Small intestine (tissue), 7 donors: ENCODE results near the gene POLR1B. TPM values are rescaled to one million over a fixed set of nuclear protein-coding genes. Genes with fewer than 3 reads are reported as not detected.

Source experiments
- DNase-seq, 2 donors: peaks; one replicate each; pipeline versions ENCODE4 v3.0.0 to v3.0.0-alpha.2; 2013
- FAIRE-seq: peaks from 2 replicates; lab custom pipeline; 2012; peaks lifted over from hg19 to GRCh38; lab: Jason Lieb, UNC
- H3K27ac ChIP-seq, 3 donors: one replicate each; pipeline ENCODE4 v1.5.1; 2013; ENCODE audit warnings: low read length in 2 of 3, mild to moderate bottlenecking in 2 of 3, control low read depth in 1 of 3, inconsistent platforms in 1 of 3, low read depth in 1 of 3, moderate library complexity in 1 of 3
- H3K27me3 ChIP-seq, 3 donors: one replicate each; pipeline ENCODE4 v1.6.1; 2013; ENCODE audit warnings: low read length in 3 of 3, inconsistent platforms in 1 of 3; ENCODE audit not compliant: control insufficient read depth in 3 of 3, insufficient read depth in 3 of 3
- H3K36me3 ChIP-seq, 3 donors: one replicate each; pipeline ENCODE4 v1.6.1; 2013; ENCODE audit warnings: low read length in 3 of 3, inconsistent platforms in 1 of 3, low read depth in 1 of 3, mild to moderate bottlenecking in 1 of 3, moderate library complexity in 1 of 3; ENCODE audit not compliant: control insufficient read depth in 3 of 3, insufficient read depth in 2 of 3
- H3K4me1 ChIP-seq, 3 donors: one replicate each; pipeline ENCODE4 v1.6.1; 2013; ENCODE audit warnings: low read length in 2 of 3, inconsistent platforms in 1 of 3, low read depth in 1 of 3, mild to moderate bottlenecking in 1 of 3, moderate library complexity in 1 of 3; ENCODE audit not compliant: control insufficient read depth in 3 of 3, insufficient read depth in 2 of 3
- H3K4me3 ChIP-seq, 3 donors: one replicate each; pipeline ENCODE4 v1.5.1; 2013; ENCODE audit warnings: low read length in 3 of 3, control low read depth in 1 of 3, inconsistent platforms in 1 of 3, low read depth in 1 of 3, mild to moderate bottlenecking in 1 of 3, moderate library complexity in 1 of 3
- H3K9me3 ChIP-seq, 2 donors: one replicate each; pipeline ENCODE4 v1.6.1; 2013; ENCODE audit warnings: low read depth in 1 of 2, low read length in 1 of 2; ENCODE audit not compliant: control insufficient read depth in 2 of 2, insufficient read depth in 1 of 2
- WGBS, 3 donors: extraction: QIAGEN DNeasy Blood & Tissue Kit; methylation state at CpG; one replicate each; pipeline ENCODE4 v1.1.7; 2013; 5-methylcytosine and 5-hydroxymethylcytosine counted together
- polyA plus RNA-seq, 4 donors: library from polyadenylated mRNA; stranded (reverse) in 3 of 4; unstranded in 1 of 4; fragments of 200-250 nt in 3 of 4; fragments of 120-200 nt in 1 of 4; gene quantifications; one replicate each; pipeline versions ENCODE4 v1.2.1 to v1.2.3, GENCODE V29; 2013
- donor health status: healthy with polysubstance abuse.
- donor health status: control.
- donor health status: control.
- donor health status: Bipolar disorder and iron deficiency.
- donor health status: healthy.

The POLR1B gene
- polyA plus RNA-seq, 4 donors = 3.8 to 21.8 (median 6.0) TPM

DNA sequence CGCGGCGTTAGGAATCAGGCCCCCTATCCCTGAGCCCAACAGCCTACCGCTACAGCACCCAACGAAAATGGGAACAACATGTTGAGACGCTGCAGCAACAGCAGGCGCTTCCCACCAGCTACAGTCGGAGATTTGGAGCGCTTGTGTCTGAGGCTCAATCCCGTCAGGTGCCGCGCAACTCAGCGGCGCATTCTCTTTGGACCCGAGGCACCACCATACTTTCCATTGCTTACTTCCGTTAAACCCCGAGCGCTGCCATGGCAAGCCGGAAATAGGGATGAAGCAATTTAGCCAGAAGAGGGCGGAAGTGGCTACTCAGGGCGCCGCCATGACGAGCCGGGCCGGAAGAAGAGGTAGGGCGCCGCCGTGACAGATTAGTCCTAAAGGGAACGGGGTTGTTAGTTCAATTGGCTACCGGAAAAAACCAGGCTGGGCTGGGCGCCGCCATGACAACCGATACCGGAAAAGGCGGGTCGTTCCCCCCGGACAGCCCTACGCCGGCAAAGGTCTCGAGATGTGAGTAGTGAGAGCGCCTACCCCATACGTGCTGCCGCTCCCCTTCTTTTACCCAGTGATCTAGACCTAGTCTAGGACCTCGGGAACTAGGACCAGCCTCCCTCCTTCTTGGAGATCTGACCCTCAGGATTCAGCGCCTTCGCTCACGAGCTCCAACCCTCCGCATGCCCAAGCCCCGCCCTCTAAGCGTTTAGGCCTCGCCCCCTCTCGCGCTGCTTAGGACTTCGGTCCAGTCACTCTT, 42.0 kb downstream of the POLR1B start, which contains the start of gene CHCHD5:
TSS of gene CHCHD5 (plus strand) at position 476 of the 757 bp plus-strand sequence. CDS start at position 515, 39 bp downstream.
- FAIRE-seq (no peak), DNase-seq (peak; percentile 96 to 97)
- H3K9me3 ChIP-seq = no peaks in the 10 kb centered on the region
- no peaks in the 10 kb centered on the region for H3K27me3 ChIP-seq
- WGBS, 3 donors = 1 to 2% (median 1%) methylated on average over 53 to 54 of the region's 54 CpGs
- peak within 1 kb of the TSS; percentile 69 to 73 (median 71) for H3K4me3 ChIP-seq
- H3K27ac ChIP-seq = peak within 1 kb of the TSS; percentile 95 to 100 (median 98)
- H3K4me1 ChIP-seq = peaks cover 4 to 18% (median 7%) of the 10 kb centered on the region in 3 donors
- H3K36me3 ChIP-seq = peaks cover 0 to 28% (median 2%) of the 10 kb centered on the region in 3 donors

DNA sequence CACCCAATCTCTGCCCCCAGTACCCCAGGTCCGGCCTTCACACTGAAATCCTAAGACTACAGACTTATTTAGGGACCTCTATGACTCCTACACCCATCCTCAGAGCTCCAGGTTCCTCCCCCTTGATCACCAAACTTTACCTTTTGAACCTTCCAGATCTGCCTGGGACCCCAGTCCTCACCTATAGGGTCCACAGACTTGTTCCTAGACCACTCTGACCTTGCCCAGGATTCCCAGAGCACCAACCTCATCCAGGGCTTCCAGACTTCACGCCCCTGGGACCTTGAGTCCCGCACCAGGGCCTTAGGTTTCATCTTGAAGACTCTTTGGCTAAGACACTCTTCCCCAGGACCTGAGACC, 42.6 kb downstream of the POLR1B start:
- Histone ChIP-seq H3K36me3 (peaks cover 0 to 28% (median 2%) of the 10 kb centered on the region in 3 donors), H3K4me3 (peak overlapping the region; percentile 61 to 73 (median 69)), H3K4me1 (peaks cover 4 to 18% (median 7%) of the 10 kb centered on the region in 3 donors), H3K27me3 (no peaks in the 10 kb centered on the region), H3K27ac (peak overlapping the region; percentile 95 to 100 (median 98)), H3K9me3 (no peaks in the 10 kb centered on the region)
- 64 to 65% (median 65%) methylated on average over 3 of the region's 3 CpGs for WGBS, 3 donors
- no peak for DNase-seq
- FAIRE-seq = no peak

DNA sequence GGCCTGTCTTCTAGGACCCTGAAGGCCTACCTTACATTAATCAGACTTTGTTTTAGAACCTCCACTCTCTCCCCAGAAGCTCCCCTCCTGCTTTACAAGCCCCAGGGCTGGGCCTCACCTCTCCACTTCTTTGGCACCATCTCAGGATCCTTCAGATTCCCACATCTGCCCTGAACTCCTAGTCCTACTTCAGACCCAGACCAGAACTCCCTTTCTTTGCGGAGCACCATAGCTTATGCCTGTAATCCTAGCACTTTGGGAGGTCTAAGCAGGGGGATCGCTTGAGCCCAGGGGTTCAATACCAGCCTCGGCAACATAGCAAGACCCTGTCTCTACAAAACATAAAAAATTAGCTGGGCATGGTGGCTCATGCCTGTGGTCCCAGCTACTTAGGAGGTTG, 43.1 kb downstream of the POLR1B start:
- FAIRE-seq (no peak), DNase-seq (no peak)
- Histone ChIP-seq H3K4me3 (peak overlapping the region in 2 of 3 donors; percentile 69 to 73), H3K36me3 (peaks cover 0 to 28% (median 2%) of the 10 kb centered on the region in 3 donors), H3K9me3 (no peaks in the 10 kb centered on the region), H3K4me1 (peaks cover 4 to 18% (median 7%) of the 10 kb centered on the region in 3 donors), H3K27ac (peak overlapping the region in 2 of 3 donors; percentile 98 to 100), H3K27me3 (no peaks in the 10 kb centered on the region)
- WGBS, 3 donors = 96 to 100% (median 100%) methylated on average over 3 of the region's 3 CpGs

DNA sequence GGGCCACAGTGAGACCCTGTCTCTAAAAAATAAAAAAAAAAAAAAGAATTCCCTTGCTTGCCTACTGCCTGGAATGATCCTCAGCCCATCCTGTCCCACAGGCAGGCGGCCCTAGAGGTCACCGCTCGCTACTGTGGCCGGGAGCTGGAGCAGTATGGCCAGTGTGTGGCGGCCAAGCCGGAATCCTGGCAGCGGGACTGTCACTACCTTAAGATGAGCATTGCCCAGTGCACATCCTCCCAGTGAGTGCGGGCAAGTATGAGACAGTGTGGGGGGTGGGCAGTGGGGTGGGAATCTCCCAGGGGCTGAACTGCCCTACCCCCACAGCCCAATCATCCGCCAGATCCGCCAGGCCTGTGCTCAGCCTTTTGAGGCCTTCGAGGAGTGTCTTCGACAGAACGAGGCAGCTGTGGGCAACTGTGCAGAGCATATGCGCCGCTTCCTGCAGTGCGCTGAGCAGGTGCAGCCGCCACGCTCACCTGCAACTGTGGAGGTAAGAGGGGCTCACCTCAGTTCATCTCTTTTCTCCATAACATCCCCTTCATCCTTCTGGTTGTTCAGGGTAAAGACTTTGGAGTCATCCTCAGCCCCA, 43.7 kb downstream of the POLR1B start:
- no peak overlapping the region for H3K27ac ChIP-seq
- peaks cover 4 to 18% (median 7%) of the 10 kb centered on the region in 3 donors for H3K4me1 ChIP-seq
- FAIRE-seq = no peak
- WGBS, 3 donors = 96 to 98% (median 97%) methylated on average over 18 of the region's 18 CpGs
- H3K27me3 ChIP-seq = no peaks in the 10 kb centered on the region
- H3K4me3 ChIP-seq = no peak overlapping the region
- no peaks in the 10 kb centered on the region for H3K9me3 ChIP-seq
- no peak for DNase-seq
- peaks cover 0 to 33% (median 2%) of the 10 kb centered on the region in 3 donors for H3K36me3 ChIP-seq

DNA sequence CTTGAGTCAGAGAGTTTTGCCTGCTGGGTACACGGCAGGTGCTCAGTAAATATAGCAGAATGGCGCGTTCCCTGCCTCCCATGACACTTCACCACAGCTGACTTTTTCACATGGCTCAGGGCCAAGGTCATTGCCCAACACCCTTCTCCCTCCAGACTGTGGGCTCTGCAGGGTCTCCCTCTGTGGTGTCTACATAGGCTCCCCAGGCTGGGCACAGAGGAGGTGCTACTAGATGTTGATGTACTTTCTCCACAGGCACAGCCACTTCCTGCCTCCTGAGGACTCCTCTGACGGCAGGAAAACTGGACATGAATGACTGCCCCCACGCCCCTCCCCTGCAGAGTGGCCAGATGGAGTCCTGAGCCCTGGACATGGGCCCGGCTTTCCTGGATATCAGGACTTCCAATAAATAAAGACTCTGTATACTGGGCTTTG, 46.4 kb downstream of the POLR1B start:
- Histone ChIP-seq H3K27ac (no peak overlapping the region), H3K36me3 (peaks cover 0 to 35% (median 2%) of the 10 kb centered on the region in 3 donors), H3K4me3 (no peak overlapping the region), H3K27me3 (no peaks in the 10 kb centered on the region), H3K9me3 (no peaks in the 10 kb centered on the region), H3K4me1 (peaks cover 4 to 9% (median 7%) of the 10 kb centered on the region in 3 donors)
- DNase-seq = no peak
- no peak for FAIRE-seq
- 82 to 85% (median 83%) methylated on average over 6 of the region's 6 CpGs for WGBS, 3 donors

DNA sequence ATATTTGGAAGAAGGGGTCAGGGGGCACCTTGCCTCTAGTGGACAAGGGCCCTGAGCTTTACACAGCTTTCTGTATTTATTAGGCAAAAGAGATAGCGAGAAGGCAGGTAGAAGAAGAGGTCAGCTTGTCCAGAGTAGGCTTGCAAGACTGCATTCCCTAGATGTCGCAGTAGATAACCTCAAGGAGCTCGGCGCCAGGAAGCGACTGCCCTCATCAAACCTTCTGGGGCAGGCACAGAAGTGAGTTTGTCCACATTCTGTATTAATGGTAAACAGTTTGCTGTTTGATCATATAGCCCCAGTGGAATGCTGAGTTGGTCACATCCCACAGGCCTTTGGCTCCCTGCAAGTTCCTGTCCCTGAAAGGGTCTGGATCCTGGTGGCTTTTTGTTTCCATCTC, 49.1 kb downstream of the POLR1B start:
- Histone ChIP-seq H3K27me3 (no peaks in the 10 kb centered on the region), H3K4me3 (no peak overlapping the region), H3K36me3 (peaks cover 0 to 26% (median under 1%) of the 10 kb centered on the region in 3 donors), H3K9me3 (no peaks in the 10 kb centered on the region), H3K4me1 (no peaks in the 10 kb centered on the region), H3K27ac (no peak overlapping the region)
- WGBS, 3 donors = 89 to 92% (median 91%) methylated on average over 5 of the region's 5 CpGs
- no peak for DNase-seq
- FAIRE-seq = no peak

DNA sequence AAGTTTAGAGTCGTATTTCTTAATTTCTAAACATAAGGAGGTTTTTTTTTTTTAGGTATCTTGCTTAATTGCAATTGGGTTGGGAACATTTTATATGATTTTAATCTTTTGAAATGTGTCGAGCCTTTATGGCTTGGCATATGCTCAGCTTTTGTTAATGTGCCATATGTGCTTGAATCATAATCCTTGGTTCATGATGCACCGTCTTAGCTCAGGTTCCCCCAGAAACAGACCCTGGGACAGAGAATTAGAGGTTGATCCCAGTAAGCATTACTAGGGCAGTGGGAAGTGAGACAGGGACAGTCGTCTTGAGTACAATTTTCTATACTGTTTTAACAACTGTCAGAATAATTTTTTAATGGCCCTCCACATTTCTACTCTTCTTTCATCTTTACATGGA, 51.5 kb downstream of the POLR1B start:
- FAIRE-seq = no peak
- peaks cover 0 to 2% of the 10 kb centered on the region in 2 donors for H3K9me3 ChIP-seq
- H3K27me3 ChIP-seq = no peaks in the 10 kb centered on the region
- no peak overlapping the region for H3K27ac ChIP-seq
- DNase-seq = no peak
- no peak overlapping the region for H3K4me3 ChIP-seq
- 86 to 89% (median 87%) methylated on average over 4 of the region's 4 CpGs for WGBS, 3 donors
- no peaks in the 10 kb centered on the region for H3K4me1 ChIP-seq
- peaks cover 0 to 9% (median 0%) of the 10 kb centered on the region in 3 donors for H3K36me3 ChIP-seq

DNA sequence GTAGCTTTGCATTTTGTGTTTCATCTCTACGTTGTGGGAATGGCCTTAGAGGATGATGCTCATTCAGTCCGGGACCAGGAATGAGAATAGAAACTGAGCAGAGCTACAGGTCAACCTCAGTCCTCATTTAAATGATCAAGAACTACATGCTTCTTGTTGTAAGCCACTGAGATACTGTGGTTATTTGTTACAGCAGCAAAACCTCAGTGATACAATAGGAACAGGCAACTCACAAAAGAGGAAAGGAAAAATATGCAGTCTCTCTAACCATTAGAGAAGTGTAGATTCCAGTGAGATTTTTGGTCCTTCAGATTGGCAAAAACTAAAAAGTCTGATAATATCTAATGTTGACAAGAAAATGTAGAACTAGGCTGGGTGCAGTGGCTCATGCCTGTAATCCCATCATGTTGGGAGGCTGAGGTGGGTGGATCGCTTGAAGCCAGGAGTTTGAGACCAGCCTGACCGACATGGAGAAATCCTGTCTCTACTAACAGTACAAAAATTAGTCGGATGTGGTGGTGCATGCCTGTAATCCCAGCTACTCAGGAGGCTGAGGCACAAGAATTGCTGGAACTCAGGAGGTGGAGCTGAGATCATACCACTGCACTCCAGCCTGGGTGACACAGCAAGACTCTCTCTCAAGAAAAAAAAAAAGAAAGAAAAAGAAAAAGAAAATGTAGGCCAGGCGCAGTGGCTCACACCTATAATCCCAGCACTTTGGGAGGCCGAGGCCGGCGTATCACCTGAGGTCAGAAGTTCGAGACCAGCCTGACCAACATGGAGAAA, 55.5 kb downstream of the POLR1B start:
- no peaks in the 10 kb centered on the region for H3K27me3 ChIP-seq

More for the DNA sequence above, 55.5 kb downstream of the POLR1B start:
- WGBS, 3 donors = 96 to 97% (median 96%) methylated on average over 10 of the region's 10 CpGs
- FAIRE-seq = no peak
- no peak overlapping the region for H3K27ac ChIP-seq
- DNase-seq = no peak
- peaks cover 0 to 2% (median 0%) of the 10 kb centered on the region in 3 donors for H3K4me1 ChIP-seq
- no peaks in the 10 kb centered on the region for H3K36me3 ChIP-seq
- H3K4me3 ChIP-seq = no peak overlapping the region
- peaks cover 0 to 2% of the 10 kb centered on the region in 2 donors for H3K9me3 ChIP-seq
